Muscle layer of duodenum (tissue), 2 donors: ENCODE results near the gene SPATA6L.

Experiments used
- H3K27ac ChIP-seq: one replicate; pipeline ENCODE4 v1.7.0; 2013; ENCODE audit warnings: mild to moderate bottlenecking, low read length
- H3K27me3 ChIP-seq: one replicate; pipeline ENCODE4 v1.7.0; 2013; ENCODE audit warnings: low read depth, mild to moderate bottlenecking, control low read depth, low read length
- H3K36me3 ChIP-seq, 2 donors: one replicate each; pipeline ENCODE4 v1.7.0; 2013; ENCODE audit warnings: low read length in 2 of 2, control low read depth in 1 of 2, mild to moderate bottlenecking in 1 of 2; ENCODE audit not compliant: insufficient read depth in 2 of 2, control insufficient read depth in 1 of 2
- H3K4me1 ChIP-seq, 2 donors: one replicate each; pipeline ENCODE4 v1.7.0; 2013; ENCODE audit warnings: low read length in 2 of 2, mild to moderate bottlenecking in 2 of 2, control low read depth in 1 of 2, moderate library complexity in 1 of 2; ENCODE audit not compliant: insufficient read depth in 2 of 2, control insufficient read depth in 1 of 2
- H3K4me3 ChIP-seq, 2 donors: one replicate each; pipeline ENCODE4 v1.7.0; 2013; ENCODE audit warnings: low read length in 2 of 2, low read depth in 1 of 2, mild to moderate bottlenecking in 1 of 2
- H3K9me3 ChIP-seq, 2 donors: one replicate each; pipeline ENCODE4 v1.7.0; 2013; ENCODE audit warnings: low read length in 2 of 2, control low read depth in 1 of 2, mild to moderate bottlenecking in 1 of 2; ENCODE audit not compliant: control insufficient read depth in 1 of 2
- donor health status: healthy.

SPATA6L gene

DNA sequence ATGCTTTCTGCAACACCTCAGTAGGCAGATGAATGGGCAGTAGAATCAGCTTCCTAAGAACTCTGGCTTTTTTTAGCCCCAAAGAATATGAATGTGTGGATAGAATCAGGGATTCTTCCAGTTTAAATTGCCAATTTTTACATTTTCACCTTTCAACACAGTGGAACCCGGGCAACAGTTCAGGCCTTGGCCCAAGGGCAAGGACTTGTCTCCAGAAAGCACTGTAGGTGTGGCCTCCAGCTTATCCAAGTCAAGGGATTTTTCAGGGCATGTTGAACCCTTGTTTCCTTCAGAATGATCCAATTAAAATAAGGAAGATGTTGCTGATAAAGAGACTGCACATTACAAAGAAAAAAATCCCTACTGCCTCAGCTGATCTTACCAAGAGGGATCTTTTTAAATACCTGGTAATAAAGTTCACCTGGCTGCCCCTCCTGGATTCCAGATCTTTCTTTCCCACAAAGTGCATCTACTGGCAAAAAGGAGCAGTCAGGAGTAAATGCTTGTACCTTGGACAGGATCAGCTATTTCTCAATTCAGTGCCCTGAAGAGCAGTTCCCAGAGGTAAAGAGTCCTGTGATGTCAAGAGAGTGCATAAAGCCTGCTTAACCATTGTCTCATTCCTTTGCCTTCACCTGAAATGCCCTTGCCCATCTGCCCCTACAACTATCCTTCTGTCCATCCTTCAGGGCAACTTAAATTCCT lies 84.3 kb downstream of the SPATA6L start:
- H3K4me3 ChIP-seq, result no peak overlapping the region
- no peak overlapping the region for H3K27ac ChIP-seq
- H3K36me3 ChIP-seq, result peaks cover 0 to 7% of the 10 kb centered on the region in 2 donors
- H3K9me3 ChIP-seq, result no peaks in the 10 kb centered on the region
- H3K4me1 ChIP-seq, result no peaks in the 10 kb centered on the region
- H3K27me3 ChIP-seq, result no peaks in the 10 kb centered on the region

DNA sequence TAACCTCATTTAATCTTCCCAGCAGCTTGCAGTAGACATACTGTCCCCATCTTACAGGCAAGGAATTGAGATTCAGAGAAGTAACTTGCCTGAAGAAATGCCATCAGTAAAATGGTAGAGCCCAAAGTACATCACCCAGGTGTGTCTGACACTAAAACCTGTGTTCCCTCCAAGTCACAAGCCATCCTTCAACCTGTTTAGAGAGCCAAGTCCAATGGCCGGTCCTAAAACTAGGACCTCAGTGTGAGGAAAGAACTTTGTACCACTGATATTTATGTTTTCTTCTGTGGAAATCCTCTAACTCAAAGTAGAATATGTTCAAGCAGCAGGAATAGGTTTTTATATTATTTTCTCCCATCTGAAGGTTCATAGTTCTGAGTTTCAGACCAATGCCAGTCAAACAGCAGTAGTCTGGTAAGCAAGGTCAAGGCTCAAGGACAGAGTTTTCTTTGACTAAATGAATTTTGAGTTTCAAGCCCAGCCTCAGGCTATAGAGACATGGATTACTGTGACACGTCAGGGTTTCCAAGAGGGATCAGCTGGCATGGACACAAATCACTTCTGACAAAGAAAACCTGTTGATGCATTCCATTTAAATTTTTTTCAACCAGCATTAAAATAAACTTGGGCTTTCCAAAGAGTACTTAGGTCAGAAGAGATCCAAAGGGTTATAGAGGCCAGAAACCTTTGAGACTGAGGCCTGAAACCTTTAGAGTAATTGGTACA lies 85.1 kb downstream of the SPATA6L start:
- Histone ChIP-seq H3K9me3 (no peaks in the 10 kb centered on the region), H3K4me1 (no peaks in the 10 kb centered on the region), H3K4me3 (no peak overlapping the region), H3K27me3 (no peaks in the 10 kb centered on the region), H3K36me3 (peaks cover 0 to 7% of the 10 kb centered on the region in 2 donors), H3K27ac (no peak overlapping the region)

DNA sequence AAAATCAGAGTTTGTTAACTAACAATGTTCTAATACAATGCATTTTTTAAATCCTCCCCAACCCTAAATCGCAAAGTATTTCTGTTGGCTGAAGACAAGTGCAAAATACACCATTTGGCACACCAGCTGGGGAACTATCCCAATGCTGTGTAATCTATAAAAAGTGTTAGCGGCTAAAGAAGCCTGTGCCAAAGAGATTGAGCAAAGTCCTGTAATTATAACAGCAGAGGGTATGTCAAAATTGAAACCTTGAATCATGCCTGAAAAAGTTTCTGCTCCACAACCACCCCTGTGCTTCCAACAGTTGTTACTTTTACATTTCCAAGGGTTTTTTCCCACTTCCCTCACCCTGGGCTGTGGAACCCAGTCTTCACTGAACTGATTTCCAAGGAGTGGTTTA lies 87.3 kb downstream of the SPATA6L start:
- no peak overlapping the region for H3K27ac ChIP-seq
- no peaks in the 10 kb centered on the region for H3K4me1 ChIP-seq
- H3K27me3 ChIP-seq, result no peaks in the 10 kb centered on the region

DNA sequence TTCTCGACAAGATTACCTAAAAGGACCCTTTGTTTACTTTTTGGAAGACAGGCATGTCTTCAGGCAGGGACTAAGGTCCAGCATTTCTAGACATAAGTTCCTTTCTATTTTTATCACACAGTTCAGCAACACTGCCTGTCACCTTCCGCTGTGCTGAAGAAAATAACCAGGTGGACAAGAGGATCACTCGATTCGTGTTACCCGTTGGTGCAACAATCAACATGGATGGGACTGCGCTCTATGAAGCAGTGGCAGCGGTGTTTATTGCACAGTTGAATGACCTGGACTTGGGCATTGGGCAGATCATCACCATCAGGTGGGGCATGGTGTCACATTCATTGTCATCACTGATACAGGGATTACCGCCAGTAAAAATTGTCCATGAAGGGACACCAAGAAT lies 89.8 kb downstream of the SPATA6L start:
- Histone ChIP-seq H3K27ac (no peak overlapping the region), H3K4me3 (no peak overlapping the region), H3K36me3 (no peaks in the 10 kb centered on the region), H3K27me3 (no peaks in the 10 kb centered on the region), H3K9me3 (no peaks in the 10 kb centered on the region), H3K4me1 (no peaks in the 10 kb centered on the region)

More for the DNA sequence above, 87.3 kb downstream of the SPATA6L start:
- H3K9me3 ChIP-seq, result no peaks in the 10 kb centered on the region
- peaks cover 0 to 7% of the 10 kb centered on the region in 2 donors for H3K36me3 ChIP-seq
- no peak overlapping the region for H3K4me3 ChIP-seq

DNA sequence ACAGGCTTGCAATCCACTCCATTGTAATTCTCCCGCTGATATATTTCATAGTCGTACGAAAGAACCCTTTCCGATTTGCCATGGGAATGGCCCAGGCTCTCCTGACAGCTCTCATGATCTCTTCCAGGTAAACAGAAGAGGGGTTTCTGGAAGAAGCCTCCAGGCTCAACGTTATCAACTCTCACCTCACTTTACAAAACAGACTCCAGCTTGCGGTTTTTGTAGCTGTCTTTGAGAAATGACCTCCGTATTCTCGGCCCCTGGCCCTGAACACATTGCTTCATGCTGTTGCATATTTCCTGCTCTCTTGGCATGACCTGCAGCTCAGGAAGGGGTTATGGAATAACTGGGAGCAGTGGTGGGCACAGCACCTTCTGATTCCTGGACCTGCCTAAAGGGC lies 90.3 kb downstream of the SPATA6L start:
- Histone ChIP-seq H3K4me3 (no peak overlapping the region), H3K27ac (no peak overlapping the region), H3K9me3 (no peaks in the 10 kb centered on the region), H3K27me3 (no peaks in the 10 kb centered on the region), H3K36me3 (no peaks in the 10 kb centered on the region), H3K4me1 (no peaks in the 10 kb centered on the region)

DNA sequence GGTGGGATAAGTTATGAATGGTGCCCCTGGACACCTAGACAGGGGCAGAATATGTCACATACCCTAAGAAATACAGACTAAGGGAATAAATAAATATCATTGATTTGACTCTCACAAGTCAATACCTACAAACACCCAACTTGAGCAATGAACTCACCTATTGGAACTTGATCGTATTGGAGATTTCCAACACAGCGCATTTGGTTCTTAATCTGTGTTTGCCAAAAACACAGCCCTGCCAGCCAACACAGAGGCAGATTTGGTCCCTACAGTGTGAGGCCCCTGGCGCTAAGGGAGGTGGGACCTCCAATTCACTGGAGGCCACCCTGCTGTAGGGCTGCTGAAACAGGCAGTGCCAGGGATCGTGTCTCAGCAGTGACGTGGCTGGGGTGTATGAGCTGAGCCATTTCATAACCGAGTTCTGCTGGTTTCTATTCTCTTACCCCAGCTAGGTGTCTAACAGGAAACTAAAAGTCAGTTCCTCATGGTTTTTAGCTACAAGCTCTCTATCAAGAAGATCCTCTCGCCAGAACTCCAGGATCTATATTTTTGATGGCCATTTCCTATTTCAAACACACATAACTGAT lies 91.5 kb downstream of the SPATA6L start:
- H3K4me1 ChIP-seq, result no peaks in the 10 kb centered on the region
- no peaks in the 10 kb centered on the region for H3K9me3 ChIP-seq
- H3K27me3 ChIP-seq, result no peaks in the 10 kb centered on the region
- no peak overlapping the region for H3K27ac ChIP-seq
- no peaks in the 10 kb centered on the region for H3K36me3 ChIP-seq
- H3K4me3 ChIP-seq, result no peak overlapping the region

DNA sequence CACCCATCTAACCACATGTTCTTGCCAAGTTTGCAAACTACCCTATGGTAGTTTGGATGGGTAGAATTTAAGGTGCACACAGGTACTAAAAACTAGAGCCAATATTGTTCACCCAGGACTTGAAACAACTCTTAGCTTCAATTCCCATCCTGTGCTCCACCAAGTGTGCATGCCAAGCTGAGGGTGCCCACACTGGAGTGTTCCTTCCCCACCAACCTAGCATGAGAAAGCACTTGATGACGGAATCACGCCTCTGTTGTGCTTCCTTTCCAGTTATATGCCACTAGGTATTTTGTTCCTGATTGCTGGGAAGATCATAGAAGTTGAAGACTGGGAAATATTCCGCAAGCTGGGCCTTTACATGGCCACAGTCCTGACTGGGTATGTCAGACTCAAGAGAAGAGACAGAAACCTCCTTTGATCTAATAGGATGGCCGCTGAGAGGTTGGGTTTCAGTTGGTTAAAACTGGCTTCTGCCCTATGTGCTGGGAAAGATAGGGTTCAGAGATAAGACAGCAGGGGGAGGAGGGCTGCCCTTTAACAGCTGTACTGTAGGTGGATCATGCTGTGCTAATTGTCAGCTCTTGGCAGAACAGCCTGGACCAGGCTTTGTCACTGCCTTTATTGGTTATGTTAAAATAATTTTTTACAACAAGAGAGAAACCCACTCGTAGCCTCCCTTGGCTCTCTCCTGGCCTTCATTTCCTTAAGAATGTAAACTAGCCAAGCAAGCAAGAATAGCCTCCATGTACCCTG lies 92.5 kb downstream of the SPATA6L start:
- Histone ChIP-seq H3K9me3 (no peaks in the 10 kb centered on the region), H3K27ac (no peak overlapping the region), H3K4me3 (no peak overlapping the region), H3K27me3 (no peaks in the 10 kb centered on the region), H3K36me3 (no peaks in the 10 kb centered on the region), H3K4me1 (no peaks in the 10 kb centered on the region)

DNA sequence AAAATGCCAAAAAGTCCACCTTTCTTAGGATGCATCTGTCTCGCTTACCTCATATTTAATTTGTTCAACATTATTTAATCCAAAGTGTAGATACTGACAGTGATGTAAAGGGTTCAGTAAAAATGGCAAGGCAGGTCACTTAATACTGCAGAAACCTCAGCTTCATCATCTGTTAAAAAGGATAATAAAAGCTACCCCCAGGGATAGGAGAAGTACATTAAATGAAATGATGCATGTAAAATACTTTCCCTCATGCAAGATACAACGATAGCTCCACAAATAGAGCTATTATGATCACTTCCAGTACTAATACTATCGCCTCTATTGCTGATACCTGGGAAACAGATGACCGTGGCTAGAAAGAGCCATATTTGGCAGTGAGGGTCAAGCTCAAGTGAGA lies 93.1 kb downstream of the SPATA6L start:
- no peaks in the 10 kb centered on the region for H3K4me1 ChIP-seq
- no peaks in the 10 kb centered on the region for H3K27me3 ChIP-seq
- H3K36me3 ChIP-seq, result no peaks in the 10 kb centered on the region
- no peak overlapping the region for H3K4me3 ChIP-seq
- no peak overlapping the region for H3K27ac ChIP-seq
- H3K9me3 ChIP-seq, result no peaks in the 10 kb centered on the region

DNA sequence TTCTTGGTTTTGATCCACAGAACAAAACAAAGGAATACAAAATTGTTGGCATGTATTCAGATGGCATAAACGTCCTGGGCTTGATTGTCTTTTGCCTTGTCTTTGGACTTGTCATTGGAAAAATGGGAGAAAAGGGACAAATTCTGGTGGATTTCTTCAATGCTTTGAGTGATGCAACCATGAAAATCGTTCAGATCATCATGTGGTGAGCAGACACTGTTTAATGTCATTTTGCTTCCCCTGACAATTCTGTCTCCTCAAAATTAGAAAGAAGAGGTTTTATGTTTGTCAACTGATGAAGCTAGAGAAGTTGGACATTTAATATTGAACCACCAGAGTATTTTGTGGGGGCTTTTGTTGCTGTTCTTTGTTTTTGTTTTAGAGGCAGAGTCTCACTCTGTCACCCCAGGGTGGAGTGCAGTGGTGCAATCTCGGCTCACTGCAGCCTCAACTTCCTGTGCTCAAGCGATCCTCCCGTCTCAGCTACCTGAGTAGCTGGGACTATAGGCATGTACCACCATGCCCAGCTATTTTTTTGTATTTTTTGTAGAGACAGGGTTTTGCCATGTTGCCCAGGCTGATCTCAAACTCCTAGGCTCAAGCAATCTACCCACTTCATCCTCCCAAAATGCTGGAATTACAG lies 94.0 kb downstream of the SPATA6L start:
- Histone ChIP-seq H3K27ac (no peak overlapping the region), H3K27me3 (no peaks in the 10 kb centered on the region), H3K4me1 (no peaks in the 10 kb centered on the region), H3K4me3 (no peak overlapping the region), H3K9me3 (no peaks in the 10 kb centered on the region), H3K36me3 (no peaks in the 10 kb centered on the region)

DNA sequence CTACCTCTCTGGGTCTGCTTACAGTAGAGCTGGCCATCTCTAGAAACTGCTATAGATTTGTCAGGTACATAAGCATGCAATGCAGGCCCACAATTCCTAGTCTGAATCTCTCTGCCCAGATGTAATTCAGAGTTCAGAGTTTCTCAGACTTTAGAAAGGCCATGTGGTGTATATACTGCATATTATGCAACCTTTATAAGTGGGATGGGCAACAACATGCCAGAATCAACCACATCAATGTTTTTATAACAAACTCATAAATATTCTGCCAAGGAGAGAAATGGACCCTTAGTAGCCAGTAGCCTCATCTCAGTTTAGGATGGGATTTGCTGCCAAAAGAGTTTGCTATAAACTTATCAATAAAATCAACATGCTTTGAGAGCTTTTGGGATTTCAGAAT lies 97.2 kb downstream of the SPATA6L start:
- H3K4me3 ChIP-seq, result no peak overlapping the region
- H3K27me3 ChIP-seq, result no peaks in the 10 kb centered on the region
- H3K27ac ChIP-seq, result no peak overlapping the region

DNA sequence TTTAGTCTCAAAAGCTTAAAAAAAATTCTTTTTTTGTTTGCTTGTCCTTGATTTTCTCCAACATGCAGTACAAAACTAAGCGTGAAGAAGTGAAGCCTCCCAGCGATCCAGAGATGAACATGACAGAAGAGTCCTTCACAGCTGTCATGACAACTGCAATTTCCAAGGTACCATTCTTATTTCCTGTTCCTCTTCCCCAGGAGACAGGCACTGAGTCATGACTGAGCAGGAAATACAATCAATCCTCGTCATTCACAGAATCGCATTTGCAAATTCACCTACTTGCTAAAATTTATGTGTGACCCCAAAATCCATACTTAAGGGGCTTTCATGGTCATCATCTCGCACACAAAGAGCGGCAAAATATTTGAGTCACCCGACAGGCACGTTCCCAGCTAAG lies 98.7 kb downstream of the SPATA6L start:
- no peaks in the 10 kb centered on the region for H3K4me1 ChIP-seq
- no peaks in the 10 kb centered on the region for H3K27me3 ChIP-seq
- H3K9me3 ChIP-seq, result no peaks in the 10 kb centered on the region
- no peak overlapping the region for H3K27ac ChIP-seq
- no peak overlapping the region for H3K4me3 ChIP-seq
- no peaks in the 10 kb centered on the region for H3K36me3 ChIP-seq

More for the DNA sequence above, 97.2 kb downstream of the SPATA6L start:
- no peaks in the 10 kb centered on the region for H3K36me3 ChIP-seq
- H3K4me1 ChIP-seq, result no peaks in the 10 kb centered on the region
- H3K9me3 ChIP-seq, result no peaks in the 10 kb centered on the region
